DOHH2 (cell line): ENCODE measurements around the gene CDX1.

ENCODE experiments used
- H3F3A ChIP-seq: fragments of 200-600 bp; sonication (generic), shearing (Covaris generic); 2 replicates; pipeline ENCODE4 v1.6.0; 2016; ENCODE audit warnings: antibody characterized with exemption, mild to moderate bottlenecking; ENCODE audit not compliant: control insufficient read depth, insufficient read depth
- H3K27ac ChIP-seq: fragments of 200-600 bp; sonication (generic); 2 replicates; pipeline ENCODE4 v1.5.1; 2014; ENCODE audit warnings: low read depth, mild to moderate bottlenecking, low read length, moderate library complexity
- H3K27me3 ChIP-seq: fragments of 200-600 bp; sonication (generic); 2 replicates; pipeline ENCODE4 v1.6.1; 2014; ENCODE audit warnings: mild to moderate bottlenecking, low read length, mixed read lengths; ENCODE audit not compliant: control insufficient read depth
- H3K36me3 ChIP-seq: fragments of 200-600 bp; sonication (generic); 2 replicates; pipeline ENCODE4 v1.6.1; 2014; ENCODE audit warnings: mild to moderate bottlenecking, low read length, moderate library complexity, mixed read lengths; ENCODE audit not compliant: control insufficient read depth
- H3K4me1 ChIP-seq: fragments of 200-600 bp; sonication (generic); 2 replicates; pipeline ENCODE4 v1.6.1; 2014; ENCODE audit warnings: mild to moderate bottlenecking, low read length, mixed read lengths; ENCODE audit not compliant: control insufficient read depth
- H3K4me2 ChIP-seq: fragments of 200-600 bp; sonication (generic); 2 replicates; pipeline ENCODE4 v1.6.0; 2014; ENCODE audit warnings: mild to moderate bottlenecking, low read length, moderate library complexity
- H3K4me3 ChIP-seq: fragments of 200-600 bp; sonication (generic); 2 replicates; pipeline ENCODE4 v1.5.1; 2014; ENCODE audit warnings: mild to moderate bottlenecking, low read length, mixed read lengths
- H3K79me2 ChIP-seq: fragments of 200-600 bp; sonication (generic); 2 replicates; pipeline ENCODE4 v1.6.1; 2014; ENCODE audit warnings: mild to moderate bottlenecking, low read length, mixed read lengths; ENCODE audit not compliant: control insufficient read depth
- H3K9me2 ChIP-seq: fragments of 200-600 bp; sonication (generic); replicated peaks from 2 replicates; pipeline ENCODE4 v1.6.1; 2014; ENCODE audit warnings: mild to moderate bottlenecking, low read length, mixed read lengths; ENCODE audit not compliant: control insufficient read depth
- H3K9me3 ChIP-seq: fragments of 200-600 bp; sonication (generic); 2 replicates; pipeline ENCODE4 v1.6.1; 2014; ENCODE audit warnings: antibody characterized with exemption, low read length, mixed read lengths; ENCODE audit not compliant: control insufficient read depth, insufficient read depth
- H4K20me1 ChIP-seq: fragments of 200-600 bp; sonication (generic); 2 replicates; pipeline ENCODE4 v1.6.0; 2014; ENCODE audit warnings: low read depth, mild to moderate bottlenecking, antibody characterized with exemption, low read length, moderate library complexity; ENCODE audit not compliant: control insufficient read depth, insufficient read depth
- EZH2phosphoT487 ChIP-seq: fragments of 200-600 bp; sonication (generic); IDR thresholded peaks from 2 replicates; pipeline ENCODE4 v1.6.1; 2017; ENCODE audit warnings: borderline replicate concordance, mild to moderate bottlenecking, antibody characterized with exemption, low read length, moderate library complexity, mixed read lengths
- TF ChIP-seq, protein P1 (sequence below): fragments of 200-600 bp; sonication (generic); IDR thresholded peaks from one replicate; pipeline ENCODE4 v1.5.1; 2014; ENCODE audit warnings: antibody characterized with exemption, mild to moderate bottlenecking, low read depth, low read length; ENCODE audit not compliant: poor library complexity, severe bottlenecking

The CDX1 gene

GRCh38 chr5:150166650-150167511 lies at the start of gene CDX1:
Gene CDX1, plus strand, starts transcription at chr5:150166778. Its CDS starts 99 bp downstream, at chr5:150166877.
- Histone ChIP-seq H3F3A (no peaks in the 10 kb centered on the region), H3K4me1 (no peaks in the 10 kb centered on the region), H4K20me1 (no peaks in the 10 kb centered on the region), H3K79me2 (no peaks in the 10 kb centered on the region), H3K36me3 (no peaks in the 10 kb centered on the region), H3K4me2 (no peak within 1 kb of the TSS), H3K27ac (no peak within 1 kb of the TSS), H3K9me3 (no peaks in the 10 kb centered on the region), H3K9me2 (no peaks in the 10 kb centered on the region), H3K4me3 (no peak within 1 kb of the TSS), H3K27me3 (0 out of 2 replicates have a peak, but pooled peaks cover 4% of the 10 kb centered on the region)
- TF ChIP-seq EZH2phosphoT487 = no peak
- TF ChIP-seq, protein P1, sequence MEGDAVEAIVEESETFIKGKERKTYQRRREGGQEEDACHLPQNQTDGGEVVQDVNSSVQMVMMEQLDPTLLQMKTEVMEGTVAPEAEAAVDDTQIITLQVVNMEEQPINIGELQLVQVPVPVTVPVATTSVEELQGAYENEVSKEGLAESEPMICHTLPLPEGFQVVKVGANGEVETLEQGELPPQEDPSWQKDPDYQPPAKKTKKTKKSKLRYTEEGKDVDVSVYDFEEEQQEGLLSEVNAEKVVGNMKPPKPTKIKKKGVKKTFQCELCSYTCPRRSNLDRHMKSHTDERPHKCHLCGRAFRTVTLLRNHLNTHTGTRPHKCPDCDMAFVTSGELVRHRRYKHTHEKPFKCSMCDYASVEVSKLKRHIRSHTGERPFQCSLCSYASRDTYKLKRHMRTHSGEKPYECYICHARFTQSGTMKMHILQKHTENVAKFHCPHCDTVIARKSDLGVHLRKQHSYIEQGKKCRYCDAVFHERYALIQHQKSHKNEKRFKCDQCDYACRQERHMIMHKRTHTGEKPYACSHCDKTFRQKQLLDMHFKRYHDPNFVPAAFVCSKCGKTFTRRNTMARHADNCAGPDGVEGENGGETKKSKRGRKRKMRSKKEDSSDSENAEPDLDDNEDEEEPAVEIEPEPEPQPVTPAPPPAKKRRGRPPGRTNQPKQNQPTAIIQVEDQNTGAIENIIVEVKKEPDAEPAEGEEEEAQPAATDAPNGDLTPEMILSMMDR = no peak

DNA sequence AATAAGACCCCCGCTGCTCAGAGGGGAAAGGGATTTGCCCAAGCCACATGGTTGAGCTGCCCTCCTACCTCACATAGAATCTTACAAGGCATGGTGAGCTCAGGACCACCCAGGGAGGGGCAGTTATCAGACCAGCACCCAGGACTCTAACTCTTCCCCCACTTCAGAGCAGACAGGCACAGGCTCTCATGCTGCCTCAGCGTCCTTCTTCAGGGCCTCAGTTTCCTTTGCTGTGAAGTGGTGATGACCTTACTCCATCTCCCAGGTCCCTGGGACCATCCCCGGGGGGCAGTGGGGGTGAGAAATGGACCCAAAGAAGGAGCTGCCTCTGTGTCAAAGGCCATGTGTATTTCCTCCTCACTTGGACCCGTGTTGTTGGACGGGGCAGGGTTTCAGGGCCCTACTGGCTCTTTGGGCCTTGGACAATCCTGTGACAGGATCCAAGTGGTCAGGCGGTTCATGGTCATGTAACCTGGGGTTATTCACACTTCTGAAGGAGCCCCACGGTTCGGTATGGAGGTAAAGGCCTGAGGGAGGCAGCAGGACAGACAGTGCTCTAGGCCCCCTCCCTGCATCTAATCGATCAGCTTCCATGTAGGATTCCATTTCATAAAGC lies 48.5 kb upstream of the CDX1 start:
- H3K9me3 ChIP-seq = no peaks in the 10 kb centered on the region
- no peaks in the 10 kb centered on the region for H3K36me3 ChIP-seq
- no peaks in the 10 kb centered on the region for H3K79me2 ChIP-seq
- no peaks in the 10 kb centered on the region for H3F3A ChIP-seq
- no peaks in the 10 kb centered on the region for H3K27me3 ChIP-seq
- H3K4me2 ChIP-seq = no peak overlapping the region
- H3K27ac ChIP-seq = no peak overlapping the region
- H3K4me3 ChIP-seq = no peak overlapping the region
- no peak for TF ChIP-seq EZH2phosphoT487
- TF ChIP-seq, protein P1 = no peak
- H3K9me2 ChIP-seq = no peaks in the 10 kb centered on the region
- H3K4me1 ChIP-seq = no peaks in the 10 kb centered on the region
- no peaks in the 10 kb centered on the region for H4K20me1 ChIP-seq

DNA sequence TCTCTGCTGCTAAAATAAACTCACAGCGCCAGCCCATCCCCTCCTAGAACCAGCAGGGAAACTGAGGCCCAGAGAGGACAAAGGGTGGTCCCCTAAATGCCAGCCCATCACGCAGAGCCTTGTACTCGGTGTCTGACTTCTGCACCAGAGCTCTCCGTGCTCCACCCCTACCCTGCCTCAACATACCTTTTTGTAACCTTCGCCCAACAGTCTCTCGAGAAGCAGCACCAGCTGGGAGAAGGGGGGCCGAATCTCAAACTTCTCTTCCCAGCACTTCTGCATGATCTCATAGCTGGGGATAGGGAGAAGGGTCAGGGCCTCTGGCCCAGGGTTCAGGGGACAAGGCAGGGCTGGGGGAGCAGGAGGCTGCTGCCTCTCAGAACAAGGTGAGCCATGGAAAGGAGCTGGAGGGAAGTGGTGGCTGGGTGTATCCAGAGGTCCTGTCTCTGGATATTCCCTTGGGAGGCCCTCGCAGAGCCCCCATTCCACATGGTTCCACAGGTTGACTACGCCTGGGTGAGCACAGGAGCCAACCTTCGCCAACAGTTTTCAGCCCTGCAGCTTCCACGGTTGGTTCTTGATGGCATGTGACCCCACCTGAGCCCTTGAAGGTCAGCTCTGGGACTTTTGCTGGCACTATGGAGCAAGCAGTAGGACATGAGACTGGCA lies 47.9 kb upstream of the CDX1 start:
- Histone ChIP-seq H3K4me3 (no peak overlapping the region), H3K4me2 (no peak overlapping the region), H3K36me3 (no peaks in the 10 kb centered on the region), H3F3A (no peaks in the 10 kb centered on the region), H3K27me3 (no peaks in the 10 kb centered on the region), H4K20me1 (no peaks in the 10 kb centered on the region), H3K27ac (no peak overlapping the region), H3K9me3 (no peaks in the 10 kb centered on the region), H3K9me2 (no peaks in the 10 kb centered on the region), H3K4me1 (no peaks in the 10 kb centered on the region), H3K79me2 (no peaks in the 10 kb centered on the region)
- TF ChIP-seq, protein P1 = no peak
- TF ChIP-seq EZH2phosphoT487 = no peak
